ENCODE data around the gene PIGK.

PIGK gene

GRCh38 chr1:77040826-77041225 lies 178.4 kb downstream of the PIGK start:
- in situ Hi-C loops (cut with HindIII; ENCODE audit: low sequenced_read_pairs) = no loop called here

- in situ Hi-C loops (cut with HindIII; ENCODE audit: low sequenced_read_pairs) = no loop called here
Observed at GRCh38 chr1:77039739-77040138, 179.5 kb downstream of the PIGK start.

- in situ Hi-C loops (cut with HindIII; ENCODE audit: low sequenced_read_pairs) = no loop called here
Observed at GRCh38 chr1:77039111-77039510, 180.1 kb downstream of the PIGK start.

Data from DLD1 (cell line).